GM19397 (cell line): ENCODE results near the gene LHB.

ENCODE experiments used
- ATAC-seq: cut with Tn5 transposase; IDR thresholded peaks from one replicate; pipeline ENCODE4 v1.9.1; 2021; ENCODE audit warnings: mild to moderate bottlenecking, moderate library complexity; ENCODE audit not compliant: unreplicated experiment

Gene LHB

GRCh38 chr19:48986211-48986610 lies 30.7 kb downstream of the LHB start:
- no peak for ATAC-seq

DNA sequence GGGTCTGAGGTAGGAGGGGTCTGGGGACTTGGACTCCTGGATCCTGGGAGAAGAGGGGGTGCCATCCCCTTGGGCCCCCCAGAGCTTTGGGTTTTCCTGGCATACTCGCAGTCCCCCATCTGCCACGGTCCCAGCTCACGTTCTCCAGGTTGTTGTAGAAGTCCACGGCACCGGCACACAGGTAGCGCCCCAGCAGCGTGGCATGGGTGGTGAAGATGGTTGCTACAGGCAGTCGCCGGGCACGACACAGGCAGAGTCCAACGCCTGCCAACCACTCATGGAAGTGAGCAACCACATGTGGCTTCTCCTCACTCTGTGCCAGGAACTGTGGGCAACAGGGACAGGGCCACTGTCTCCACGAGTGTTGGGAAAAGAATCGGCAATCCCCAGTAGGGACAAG lies 31.2 kb downstream of the LHB start:
- no peak for ATAC-seq

- ATAC-seq: no peak
Measured at GRCh38 chr19:48982280-48982679, 34.6 kb downstream of the LHB start.

DNA sequence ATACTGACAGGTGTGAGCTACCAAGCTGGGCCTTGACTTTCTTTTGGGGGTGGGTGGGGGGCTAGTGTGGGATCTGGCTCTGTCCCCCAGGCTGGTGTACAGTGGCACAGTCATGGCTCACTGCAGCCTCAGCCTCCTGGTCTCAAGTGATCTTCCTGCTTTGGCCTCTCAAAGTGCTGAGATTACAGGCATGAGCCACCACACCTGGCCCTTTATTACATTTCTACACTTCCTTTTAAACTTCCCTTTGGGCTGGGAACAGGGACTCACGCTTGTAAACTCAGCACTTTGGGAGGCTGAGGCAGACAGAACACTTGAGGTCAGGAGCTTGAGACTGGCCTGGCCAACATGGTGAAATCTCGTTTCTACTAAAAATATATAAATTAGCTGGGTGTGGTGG lies 39.8 kb downstream of the LHB start:
- no peak for ATAC-seq

- no peak for ATAC-seq
Measured at GRCh38 chr19:48975947-48976847, 40.7 kb downstream of the LHB start.

- no peak for ATAC-seq
Measured at GRCh38 chr19:48970923-48971395, 45.9 kb downstream of the LHB start.

- no peak for ATAC-seq
Measured at GRCh38 chr19:48970139-48970766, 46.6 kb downstream of the LHB start.

- no peak for ATAC-seq
Measured at GRCh38 chr19:48969276-48970138, 47.4 kb downstream of the LHB start.

DNA sequence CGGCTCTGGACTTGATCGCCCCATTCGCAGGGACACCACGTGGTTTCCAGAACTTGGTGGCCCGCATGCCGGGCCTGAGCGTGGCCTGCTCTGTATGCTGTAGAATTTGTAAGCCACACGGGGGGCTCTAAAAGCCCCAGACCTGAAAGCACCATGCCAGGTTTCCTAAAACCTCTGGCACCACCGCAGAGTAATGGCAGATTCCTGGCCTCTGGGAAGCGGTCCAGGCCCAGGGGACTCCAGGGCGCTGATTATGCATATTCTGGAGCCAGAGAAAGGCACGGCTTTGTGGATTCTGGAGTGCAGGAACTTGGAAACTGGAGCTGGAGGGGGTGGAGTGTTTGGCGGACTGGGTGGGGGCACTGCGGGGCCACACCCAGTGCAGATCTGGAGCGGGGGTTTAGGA lies 48.1 kb downstream of the LHB start:
- ATAC-seq: no peak

GRCh38 chr19:48968179-48968661 lies 48.7 kb downstream of the LHB start:
- no peak for ATAC-seq

GRCh38 chr19:48967346-48968178 lies 49.3 kb downstream of the LHB start:
- no peak for ATAC-seq

DNA sequence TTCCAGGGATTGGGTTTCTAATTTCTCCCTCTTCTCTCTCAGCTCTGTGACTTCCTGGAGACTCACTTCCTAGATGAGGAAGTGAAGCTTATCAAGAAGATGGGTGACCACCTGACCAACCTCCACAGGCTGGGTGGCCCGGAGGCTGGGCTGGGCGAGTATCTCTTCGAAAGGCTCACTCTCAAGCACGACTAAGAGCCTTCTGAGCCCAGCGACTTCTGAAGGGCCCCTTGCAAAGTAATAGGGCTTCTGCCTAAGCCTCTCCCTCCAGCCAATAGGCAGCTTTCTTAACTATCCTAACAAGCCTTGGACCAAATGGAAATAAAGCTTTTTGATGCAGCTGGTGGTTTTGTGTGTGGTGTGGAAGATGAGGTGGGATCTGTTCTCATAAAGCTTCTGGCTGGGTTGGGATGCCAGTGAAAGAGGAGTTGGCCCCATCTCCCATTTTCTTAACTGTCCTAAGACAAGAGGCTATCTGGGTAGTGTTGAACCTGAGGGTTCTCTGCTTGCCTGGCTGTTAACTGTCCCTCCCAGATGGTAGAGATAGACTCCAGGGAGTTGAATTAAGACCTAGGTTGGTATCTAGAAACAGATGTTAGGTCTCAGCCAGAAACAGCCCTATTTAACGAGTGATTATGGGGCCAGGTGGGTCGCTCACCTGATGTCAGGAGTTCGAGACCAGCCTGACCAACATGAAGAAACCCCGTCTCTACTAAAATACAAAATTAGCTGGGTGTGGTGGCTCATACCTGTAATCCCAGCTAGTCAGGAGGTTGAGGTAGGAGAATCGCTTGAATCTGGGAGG lies 50.1 kb downstream of the LHB start:
- no peak for ATAC-seq
